ENCODE measurements around the gene COMP. TPM values are rescaled to one million over a fixed set of nuclear protein-coding genes. Genes with fewer than 3 reads are reported as not detected.

Gene COMP
- polyA plus RNA-seq, 3 donors = 0.24 to 3.4 (median 0.52) TPM

DNA sequence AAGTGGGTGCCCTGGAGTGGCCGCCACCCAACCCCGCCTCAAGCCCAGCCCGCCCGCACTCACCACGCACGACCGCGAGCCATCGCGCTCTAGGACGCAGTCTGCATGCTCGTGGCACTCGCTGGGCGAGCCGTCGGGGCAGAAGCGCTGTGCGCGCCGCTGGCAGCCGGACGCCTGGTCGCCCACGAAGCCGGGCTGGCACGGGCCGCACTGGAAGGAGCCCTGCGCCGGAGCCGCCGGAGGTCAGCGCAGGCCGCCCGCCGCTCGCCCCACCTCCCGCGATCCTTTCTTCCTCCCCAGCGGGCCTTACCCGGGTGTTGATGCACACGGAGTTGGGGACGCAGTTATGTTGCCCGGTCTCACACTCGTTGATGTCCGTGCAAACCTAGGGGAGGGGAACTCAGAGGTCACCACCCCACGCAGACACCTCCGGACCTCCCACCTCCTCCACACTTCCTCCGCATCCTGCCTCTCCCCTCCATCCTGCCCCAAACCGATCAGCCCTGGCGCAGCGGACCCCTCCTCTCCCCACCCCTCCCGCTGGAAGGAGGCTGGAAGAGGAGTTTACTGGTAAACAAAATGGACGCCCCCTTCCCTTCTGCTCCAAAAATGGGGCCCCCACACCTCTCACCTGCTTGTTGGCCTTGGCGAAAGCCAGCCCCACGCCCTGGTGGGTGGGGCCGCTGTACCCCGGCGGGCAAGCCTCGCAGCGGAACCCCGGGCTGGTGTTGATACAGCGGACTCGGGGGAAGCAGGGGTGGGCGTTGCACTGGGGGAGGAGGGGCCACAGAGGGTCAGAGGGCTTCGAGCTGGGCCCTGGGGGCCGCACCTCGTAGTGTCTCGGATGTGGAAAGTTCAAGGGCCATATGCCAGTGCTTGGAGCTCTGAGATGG is 2.3 kb downstream of the COMP start:
- H3K27ac ChIP-seq (ENCODE audit: low read depth, low read length) = no peak overlapping the region
- WGBS, 3 donors = 3 to 4% (median 4%) methylated on average over 66 to 68 of the region's 68 CpGs

GRCh38 chr19:18785179-18786124 is 5.7 kb downstream of the COMP start:
- WGBS, 3 donors = 8 to 11% (median 11%) methylated on average over 56 to 65 of the region's 65 CpGs
- no peak overlapping the region for H3K27ac ChIP-seq (ENCODE audit: low read depth, low read length)

GRCh38 chr19:18784786-18785120 is 6.4 kb downstream of the COMP start:
- H3K27ac ChIP-seq (ENCODE audit: low read depth, low read length) = no peak overlapping the region
- 67 to 82% (median 70%) methylated on average over 16 of the region's 16 CpGs for WGBS, 3 donors

DNA sequence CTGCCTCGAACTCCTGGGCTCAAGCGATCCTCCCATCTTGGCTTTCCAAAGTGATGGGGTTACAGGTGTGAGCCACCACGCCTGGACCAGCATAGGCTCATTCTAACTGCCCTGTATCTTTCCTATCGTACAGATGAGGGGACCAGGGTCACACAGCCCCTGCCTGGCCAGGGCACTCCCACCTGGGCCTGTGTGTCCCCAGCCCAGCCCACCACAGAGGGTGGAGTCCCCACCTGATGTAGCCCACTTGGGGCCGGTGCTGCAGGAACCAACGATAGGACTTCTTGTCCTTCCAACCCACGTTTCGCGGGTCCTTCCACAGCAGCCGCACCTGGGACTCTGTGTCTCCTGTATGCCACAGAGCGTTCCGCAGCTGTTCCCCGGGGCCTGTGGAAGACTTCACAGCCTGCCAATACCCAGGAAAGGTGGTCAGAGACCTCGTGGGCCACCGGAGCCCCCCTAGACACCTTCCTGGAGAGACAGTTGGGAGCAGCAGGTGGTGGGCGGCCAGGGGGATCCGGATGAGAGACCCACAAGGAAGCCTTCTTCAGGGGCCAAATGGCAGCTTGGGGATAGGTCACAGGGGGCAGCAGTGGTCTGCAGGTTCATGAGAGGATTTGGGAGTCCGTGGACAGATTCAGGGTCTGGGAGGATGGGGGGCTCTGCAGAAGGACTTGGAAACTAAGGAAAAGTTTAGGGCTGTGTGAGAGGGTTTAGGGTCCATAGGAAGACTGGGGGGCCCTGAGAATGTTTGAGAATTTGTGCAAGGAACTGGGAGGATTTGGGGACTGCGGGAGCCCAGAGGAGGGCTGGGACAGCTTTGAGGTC is 6.9 kb downstream of the COMP start:
- no peak overlapping the region for H3K27ac ChIP-seq (ENCODE audit: low read depth, low read length)
- WGBS, 3 donors = 84 to 87% (median 87%) methylated on average over 19 of the region's 19 CpGs

DNA sequence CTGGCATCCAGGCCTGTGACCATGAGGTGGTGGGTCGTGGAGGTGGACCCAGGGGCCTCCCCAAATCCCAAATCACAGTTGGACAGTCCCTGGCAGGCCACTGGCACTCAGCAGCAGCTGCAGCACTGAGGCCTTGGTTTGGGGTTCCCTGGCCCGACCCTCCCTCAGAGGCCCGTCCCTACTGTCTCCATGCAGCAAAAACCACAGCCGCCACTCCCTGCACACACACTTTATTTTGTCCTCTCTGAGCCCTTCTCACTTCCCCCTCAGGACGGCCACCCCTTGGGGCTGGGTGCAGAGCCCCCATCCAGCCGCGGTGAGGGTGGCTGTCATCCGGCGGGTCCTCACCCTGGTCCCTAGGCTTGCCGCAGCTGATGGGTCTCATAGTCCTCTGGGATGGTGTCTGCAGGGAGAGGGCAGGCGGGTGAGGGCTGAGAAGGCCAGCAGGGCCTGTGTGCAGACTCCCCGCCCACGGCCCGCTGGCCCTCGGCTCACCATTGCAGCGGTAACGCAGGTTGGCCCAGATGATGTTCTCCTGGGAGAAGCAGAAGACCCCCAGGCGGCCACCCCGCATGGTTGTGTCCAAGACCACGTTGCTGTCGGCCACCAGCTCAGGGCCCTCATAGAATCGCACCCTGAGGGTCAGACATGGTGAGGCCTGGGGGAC is 8.4 kb downstream of the COMP start:
- 82 to 93% (median 84%) methylated on average over 22 of the region's 22 CpGs for WGBS, 3 donors

GRCh38 chr19:18781885-18782527 is 9.1 kb downstream of the COMP start:
- WGBS, 3 donors = 73 to 87% (median 77%) methylated on average over 20 of the region's 20 CpGs

More for the DNA sequence above, 8.4 kb downstream of the COMP start:
- no peak overlapping the region for H3K27ac ChIP-seq (ENCODE audit: low read depth, low read length)

GRCh38 chr19:18781047-18781600 is 10.0 kb downstream of the COMP start:
- H3K27ac ChIP-seq (ENCODE audit: low read depth, low read length) = no peak overlapping the region
- WGBS, 3 donors = 88 to 92% (median 90%) methylated on average over 14 of the region's 14 CpGs

More at GRCh38 chr19:18781885-18782527, 9.1 kb downstream of the COMP start:
- H3K27ac ChIP-seq (ENCODE audit: low read depth, low read length) = no peak overlapping the region

DNA sequence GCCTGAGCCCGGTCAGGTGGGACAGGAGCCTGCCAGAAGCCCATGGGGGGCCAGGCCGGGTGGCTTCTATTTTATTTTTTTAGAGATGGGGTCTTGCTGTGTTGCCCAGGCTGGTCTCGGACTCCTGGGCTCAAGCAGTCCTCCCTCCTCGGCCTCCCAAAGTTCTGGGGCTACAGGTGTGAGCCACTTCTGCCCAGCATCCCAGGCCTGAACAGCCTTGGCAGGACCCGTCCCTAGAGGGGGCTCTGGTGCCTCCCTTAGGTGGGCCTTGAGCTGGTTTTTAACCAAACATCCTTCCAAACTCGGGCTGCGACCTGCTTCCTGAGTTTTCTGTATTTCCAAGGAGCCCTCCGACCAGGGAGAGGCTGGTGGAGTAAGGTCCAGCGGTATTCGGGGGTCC is 10.5 kb downstream of the COMP start:
- 73 to 79% (median 76%) methylated on average over 10 of the region's 10 CpGs for WGBS, 3 donors
- H3K27ac ChIP-seq (ENCODE audit: low read depth, low read length) = no peak overlapping the region

DNA sequence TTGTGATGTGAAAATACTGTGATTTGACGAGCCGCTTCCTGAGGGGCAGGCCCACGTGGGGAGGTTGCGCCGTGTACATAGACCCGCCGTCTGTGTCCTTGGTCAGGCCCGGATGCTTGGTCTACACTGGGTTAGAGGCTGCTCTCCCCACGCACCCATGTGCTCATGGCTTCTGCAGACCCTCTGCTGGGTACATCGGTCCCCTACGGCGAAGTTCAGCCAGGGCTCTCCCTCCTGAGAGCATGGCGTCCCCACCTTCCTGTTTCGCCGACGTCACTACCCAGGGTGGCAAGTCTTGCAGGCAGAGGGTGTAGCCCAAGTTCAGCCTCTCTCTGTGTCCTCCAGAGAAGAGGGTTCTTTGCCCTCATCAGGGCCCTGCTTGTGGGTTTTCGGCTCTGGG is 11.0 kb downstream of the COMP start:
- WGBS, 3 donors = 85 to 91% (median 86%) methylated on average over 17 of the region's 17 CpGs
- no peak overlapping the region for H3K27ac ChIP-seq (ENCODE audit: low read depth, low read length)

DNA sequence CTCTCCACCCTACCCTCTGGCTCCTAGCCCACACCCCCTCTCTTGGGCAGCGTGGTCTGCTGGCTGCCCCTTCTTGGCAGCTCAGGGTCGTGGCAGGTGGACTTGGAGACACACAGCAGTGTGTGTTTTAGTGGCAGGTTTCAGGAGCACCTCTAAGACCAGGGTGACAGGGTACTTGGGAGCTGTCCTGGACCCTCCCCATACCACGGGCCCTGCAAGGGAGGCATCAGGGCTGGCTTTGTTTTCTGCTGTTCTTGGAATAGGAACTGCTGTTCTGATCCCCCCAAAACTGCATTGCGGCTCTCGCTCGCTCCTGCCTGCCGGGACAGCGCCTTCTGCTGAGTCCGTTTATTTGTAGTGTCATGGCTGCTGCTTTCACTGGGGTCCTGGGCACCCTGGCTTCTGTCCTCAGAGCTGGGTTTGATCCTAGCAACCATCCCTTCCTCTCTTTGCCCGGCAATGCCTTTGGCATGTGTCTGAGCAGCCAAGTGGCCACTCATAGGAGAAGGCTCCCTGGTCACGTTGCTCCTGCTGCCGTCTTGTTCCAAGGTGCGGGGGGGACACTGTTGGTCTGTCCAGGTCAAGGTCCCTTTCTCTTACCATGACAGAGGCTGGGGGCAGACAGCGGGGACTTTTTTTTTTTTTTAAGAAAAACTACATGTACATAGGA is 12.1 kb downstream of the COMP start:
- WGBS, 3 donors = 75 to 84% (median 83%) methylated on average over 14 of the region's 14 CpGs

GRCh38 chr19:18778076-18778389 is 13.1 kb downstream of the COMP start:
- WGBS, 3 donors = 51 to 85% (median 55%) methylated on average over 6 to 11 of the region's 11 CpGs
- no peak overlapping the region for H3K27ac ChIP-seq (ENCODE audit: low read depth, low read length)

More for the DNA sequence above, 12.1 kb downstream of the COMP start:
- H3K27ac ChIP-seq (ENCODE audit: low read depth, low read length) = no peak overlapping the region

- WGBS, 3 donors = 53 to 82% (median 56%) methylated on average over 52 to 71 of the region's 71 CpGs
- no peak overlapping the region for H3K27ac ChIP-seq (ENCODE audit: low read depth, low read length)
Observed at GRCh38 chr19:18777301-18778075, 13.6 kb downstream of the COMP start.

- no peak overlapping the region for H3K27ac ChIP-seq (ENCODE audit: low read depth, low read length)
- 78 to 83% (median 80%) methylated on average over 12 of the region's 12 CpGs for WGBS, 3 donors
Observed at GRCh38 chr19:18776736-18777135, 14.4 kb downstream of the COMP start.

GRCh38 chr19:18776288-18776594 is 14.9 kb downstream of the COMP start:
- 82 to 88% (median 83%) methylated on average over 8 of the region's 8 CpGs for WGBS, 3 donors
- H3K27ac ChIP-seq (ENCODE audit: low read depth, low read length) = no peak overlapping the region

DNA sequence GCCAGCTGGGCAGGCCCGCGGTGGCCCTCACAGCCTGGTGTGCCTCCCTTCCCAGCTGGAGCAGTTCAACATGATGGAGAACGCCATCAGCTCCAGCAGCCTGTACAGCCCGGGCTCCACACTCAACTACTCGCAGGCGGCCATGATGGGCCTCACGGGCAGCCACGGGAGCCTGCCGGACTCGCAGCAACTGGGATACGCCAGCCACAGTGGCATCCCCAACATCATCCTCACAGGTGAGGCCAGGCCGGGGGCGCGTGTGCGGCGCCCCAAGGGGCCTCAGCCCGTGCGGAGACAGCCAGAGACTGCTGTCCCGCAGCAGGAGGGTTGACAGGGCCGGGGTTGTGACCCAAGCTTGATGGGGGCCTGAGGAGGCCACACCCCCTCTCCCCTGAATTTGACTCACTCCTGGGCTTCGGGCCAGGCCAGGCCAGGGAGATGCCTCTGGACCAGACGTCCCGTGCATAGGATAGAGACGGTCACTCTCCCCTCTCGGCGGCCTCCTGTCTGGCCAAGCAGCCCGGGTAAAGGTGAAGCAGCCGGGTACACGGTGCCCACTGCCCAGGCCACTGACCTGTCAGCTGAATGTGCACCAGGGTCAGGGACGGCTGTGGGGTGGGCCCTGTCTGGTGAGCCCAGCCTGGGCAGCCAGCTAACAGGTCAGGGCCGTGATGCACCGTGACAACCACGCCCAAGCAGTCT is 15.4 kb downstream of the COMP start:
- 88 to 92% (median 90%) methylated on average over 33 of the region's 33 CpGs for WGBS, 3 donors
- no peak overlapping the region for H3K27ac ChIP-seq (ENCODE audit: low read depth, low read length)

All from adipose tissue (tissue), 3 donors.